C1 segment of cervical spinal cord (tissue), 14 donors: ENCODE data around the gene ZNF772.

Experiments
- DNase-seq, 14 donors: peaks; one replicate each; lab custom pipeline; 2025; lab: John Stamatoyannopoulos, UW

ZNF772 gene

GRCh38 chr19:57435062-57435978, 42.0 kb downstream of the ZNF772 start, which contains the start of gene ZNF749:
Gene ZNF749, plus strand, starts transcription at chr19:57435325. Its CDS starts 254 bp downstream, at chr19:57435579.
- peak; percentile 63 to 97 (median 93) for DNase-seq

- no peak for DNase-seq
These were observed 42.8 kb downstream of the ZNF772 start for GRCh38 chr19:57434386-57435061.

DNA sequence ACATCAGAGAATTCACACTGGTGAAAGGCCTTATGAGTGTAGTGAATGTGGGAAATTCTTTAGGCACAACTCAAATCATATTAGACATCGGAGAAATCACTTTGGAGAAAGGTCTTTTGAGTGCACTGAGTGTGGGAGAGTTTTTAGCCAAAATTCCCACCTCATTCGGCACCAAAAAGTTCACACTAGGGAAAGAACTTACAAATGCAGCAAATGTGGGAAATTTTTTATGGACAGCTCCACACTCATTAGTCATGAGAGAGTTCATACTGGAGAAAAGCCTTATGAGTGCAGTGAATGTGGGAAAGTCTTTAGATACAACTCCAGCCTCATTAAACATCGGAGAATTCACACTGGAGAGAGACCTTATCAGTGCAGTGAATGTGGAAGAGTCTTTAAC, 56.3 kb downstream of the ZNF772 start:
- DNase-seq: no peak

GRCh38 chr19:57419439-57419838, 57.9 kb downstream of the ZNF772 start:
- no peak for DNase-seq
